ENCODE measurements around the gene UBTD2.
A peak's percentile ranks its signal among the peaks of the same experiment; 100 is the strongest.

UBTD2 gene

DNA sequence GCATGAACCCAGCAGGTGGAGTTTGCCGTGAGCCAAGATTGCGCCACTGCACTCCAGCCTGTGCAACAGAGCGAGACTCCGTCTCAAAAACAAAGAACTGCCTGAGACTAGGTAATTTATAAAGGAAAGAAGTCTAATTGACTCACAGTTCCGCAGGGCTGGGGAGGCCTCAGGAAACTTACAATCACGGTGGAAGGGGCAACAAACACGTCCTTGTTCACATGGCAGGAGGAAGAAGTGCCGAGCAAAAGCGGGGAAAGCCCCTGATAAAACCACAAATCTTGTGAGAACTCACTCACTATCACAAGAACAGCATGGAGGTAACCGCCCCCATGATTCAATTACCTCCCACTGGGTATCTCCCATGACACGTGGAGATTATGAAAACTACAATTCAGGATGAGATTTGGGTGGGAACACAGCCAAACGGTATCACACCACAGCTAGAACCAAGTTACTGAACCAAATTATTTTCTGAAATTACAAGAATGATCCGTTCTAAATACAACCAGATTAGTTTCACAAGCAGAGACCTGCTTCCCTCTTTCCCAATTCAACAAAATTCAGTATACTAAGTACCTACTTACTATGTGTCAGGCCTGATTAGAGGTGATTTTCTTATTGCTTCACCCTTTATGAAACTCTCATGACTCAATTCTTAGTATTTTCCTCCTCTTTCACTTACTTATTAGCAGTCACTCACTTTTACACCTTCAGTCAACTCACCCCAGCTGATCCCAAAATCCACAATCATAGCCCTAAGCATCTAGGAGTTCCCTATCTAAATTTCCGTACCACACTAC lies 8.4 kb downstream of the UBTD2 start:
- 82% methylated on average over 11 of the region's 14 CpGs for WGBS (ENCODE audit: insufficient coverage)
- Histone ChIP-seq H3K4me1 (ENCODE audit: control extremely low read depth in 1 of 4, control insufficient read depth in 4 of 4, insufficient read depth in 4 of 4, low read length in 3 of 4) (no peaks in the 10 kb centered on the region), H3K36me3 (ENCODE audit: control insufficient read depth in 4 of 4, insufficient read depth in 4 of 4, low read length in 3 of 4) (peaks cover 0 to 3% (median under 1%) of the 10 kb centered on the region in 4 experiments), H3K4me3 (ENCODE audit: control insufficient read depth in 1 of 7, extremely low read depth in 1 of 7, insufficient read depth in 4 of 7, low read depth in 2 of 7, low read length in 6 of 7) (no peak overlapping the region), H3K9me3 (ENCODE audit: control extremely low read depth in 1 of 5, control insufficient read depth in 4 of 5, insufficient read depth in 2 of 5, low read depth in 1 of 5, low read length in 4 of 5) (no peaks in the 10 kb centered on the region), H3K27ac (ENCODE audit: insufficient read depth in 1 of 2, low read depth in 1 of 2, low read length in 2 of 2, poor library complexity in 1 of 2, severe bottlenecking in 2 of 2) (no peak overlapping the region), H3K27me3 (replicated peaks in 2 of 5; ENCODE audit: control insufficient read depth in 4 of 5, insufficient read depth in 5 of 5, low read length in 4 of 5) (no peaks in the 10 kb centered on the region)
- ChIA-PET CTCF (no interaction called here), POLR2A (no interaction called here)
- DNase-seq: peak; percentile 15 to 73 (median 66)

GRCh38 chr5:172267943-172268342 lies 15.6 kb downstream of the UBTD2 start:
- Histone ChIP-seq H3K27me3 (replicated peaks in 2 of 5; ENCODE audit: control insufficient read depth in 4 of 5, insufficient read depth in 5 of 5, low read length in 4 of 5) (no peaks in the 10 kb centered on the region), H3K9me3 (ENCODE audit: control extremely low read depth in 1 of 5, control insufficient read depth in 4 of 5, insufficient read depth in 2 of 5, low read depth in 1 of 5, low read length in 4 of 5) (no peaks in the 10 kb centered on the region), H3K4me3 (ENCODE audit: control insufficient read depth in 1 of 7, extremely low read depth in 1 of 7, insufficient read depth in 4 of 7, low read depth in 2 of 7, low read length in 6 of 7) (no peak overlapping the region), H3K4me1 (ENCODE audit: control extremely low read depth in 1 of 4, control insufficient read depth in 4 of 4, insufficient read depth in 4 of 4, low read length in 3 of 4) (peaks cover 0 to 8% (median 7%) of the 10 kb centered on the region in 4 experiments), H3K36me3 (ENCODE audit: control insufficient read depth in 4 of 4, insufficient read depth in 4 of 4, low read length in 3 of 4) (peaks cover 0 to 4% (median under 1%) of the 10 kb centered on the region in 4 experiments), H3K27ac (ENCODE audit: insufficient read depth in 1 of 2, low read depth in 1 of 2, low read length in 2 of 2, poor library complexity in 1 of 2, severe bottlenecking in 2 of 2) (no peak overlapping the region)
- ChIA-PET CTCF (interaction anchor here (0.7 to 2.1 kb wide), 2 partner anchors 27 to 97 kb away, joined by 3 to 5 read pairs; no protein-coding TSS in a partner anchor), POLR2A (no interaction called here)
- 95% methylated on average over 4 of the region's 4 CpGs for WGBS (ENCODE audit: insufficient coverage)
- no peak for DNase-seq

DNA sequence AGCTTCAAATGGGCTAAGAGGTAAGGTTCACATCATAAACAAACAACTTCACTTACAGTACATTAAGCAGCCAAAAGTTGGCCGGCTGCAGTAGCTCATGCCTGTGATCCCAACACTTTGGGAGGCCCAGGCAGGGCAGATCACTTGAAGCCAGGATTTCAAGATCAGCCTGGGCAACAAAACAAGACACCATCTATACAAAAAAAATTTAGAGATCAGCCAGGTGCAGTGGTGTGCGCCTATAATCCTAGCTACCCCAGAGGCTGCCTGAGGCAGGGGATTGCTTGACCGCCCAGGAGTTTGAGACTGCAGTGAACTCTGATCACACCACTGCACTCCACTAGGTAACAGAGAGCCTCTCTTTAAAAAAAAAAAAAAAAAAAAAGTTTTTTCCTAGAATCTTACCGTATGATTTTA lies 16.9 kb downstream of the UBTD2 start:
- peaks cover 0 to 4% (median under 1%) of the 10 kb centered on the region in 4 experiments for H3K36me3 ChIP-seq (ENCODE audit: control insufficient read depth in 4 of 4, insufficient read depth in 4 of 4, low read length in 3 of 4)
- no peak for DNase-seq
- H3K27ac ChIP-seq (ENCODE audit: insufficient read depth in 1 of 2, low read depth in 1 of 2, low read length in 2 of 2, poor library complexity in 1 of 2, severe bottlenecking in 2 of 2): peak overlapping the region in 1 of 2 experiments; percentile 31
- H3K27me3 ChIP-seq (replicated peaks in 2 of 5; ENCODE audit: control insufficient read depth in 4 of 5, insufficient read depth in 5 of 5, low read length in 4 of 5): no peaks in the 10 kb centered on the region
- CTCF ChIA-PET: interaction anchor here (0.8 to 2.1 kb wide), 5 partner anchors 16 to 245 kb away, joined by 3 to 5 read pairs (median 3); no protein-coding TSS in a partner anchor
- no peak overlapping the region for H3K4me3 ChIP-seq (ENCODE audit: control insufficient read depth in 1 of 7, extremely low read depth in 1 of 7, insufficient read depth in 4 of 7, low read depth in 2 of 7, low read length in 6 of 7)
- H3K9me3 ChIP-seq (ENCODE audit: control extremely low read depth in 1 of 5, control insufficient read depth in 4 of 5, insufficient read depth in 2 of 5, low read depth in 1 of 5, low read length in 4 of 5): no peaks in the 10 kb centered on the region
- POLR2A ChIA-PET: no interaction called here
- peaks cover 0 to 8% (median 7%) of the 10 kb centered on the region in 4 experiments for H3K4me1 ChIP-seq (ENCODE audit: control extremely low read depth in 1 of 4, control insufficient read depth in 4 of 4, insufficient read depth in 4 of 4, low read length in 3 of 4)
- 100% methylated on average over 3 of the region's 4 CpGs for WGBS (ENCODE audit: insufficient coverage)

- Histone ChIP-seq H3K4me1 (ENCODE audit: control extremely low read depth in 1 of 4, control insufficient read depth in 4 of 4, insufficient read depth in 4 of 4, low read length in 3 of 4) (peaks cover 0 to 8% (median 7%) of the 10 kb centered on the region in 4 experiments), H3K36me3 (ENCODE audit: control insufficient read depth in 4 of 4, insufficient read depth in 4 of 4, low read length in 3 of 4) (peaks cover 0 to 4% (median under 1%) of the 10 kb centered on the region in 4 experiments), H3K4me3 (ENCODE audit: control insufficient read depth in 1 of 7, extremely low read depth in 1 of 7, insufficient read depth in 4 of 7, low read depth in 2 of 7, low read length in 6 of 7) (no peak overlapping the region), H3K9me3 (ENCODE audit: control extremely low read depth in 1 of 5, control insufficient read depth in 4 of 5, insufficient read depth in 2 of 5, low read depth in 1 of 5, low read length in 4 of 5) (no peaks in the 10 kb centered on the region), H3K27me3 (replicated peaks in 2 of 5; ENCODE audit: control insufficient read depth in 4 of 5, insufficient read depth in 5 of 5, low read length in 4 of 5) (no peaks in the 10 kb centered on the region), H3K27ac (ENCODE audit: insufficient read depth in 1 of 2, low read depth in 1 of 2, low read length in 2 of 2, poor library complexity in 1 of 2, severe bottlenecking in 2 of 2) (peak overlapping the region in 1 of 2 experiments; percentile 31)
- DNase-seq: no peak
- CTCF ChIA-PET: interaction anchor here (1.2 to 2.1 kb wide), 3 partner anchors 17 to 30 kb away, joined by 3 to 5 read pairs (median 5); no protein-coding TSS in a partner anchor
- WGBS (ENCODE audit: insufficient coverage): 96% methylated on average over 4 of the region's 10 CpGs
- POLR2A ChIA-PET: no interaction called here
These were observed 17.4 kb downstream of the UBTD2 start for GRCh38 chr5:172266071-172266675.

DNA sequence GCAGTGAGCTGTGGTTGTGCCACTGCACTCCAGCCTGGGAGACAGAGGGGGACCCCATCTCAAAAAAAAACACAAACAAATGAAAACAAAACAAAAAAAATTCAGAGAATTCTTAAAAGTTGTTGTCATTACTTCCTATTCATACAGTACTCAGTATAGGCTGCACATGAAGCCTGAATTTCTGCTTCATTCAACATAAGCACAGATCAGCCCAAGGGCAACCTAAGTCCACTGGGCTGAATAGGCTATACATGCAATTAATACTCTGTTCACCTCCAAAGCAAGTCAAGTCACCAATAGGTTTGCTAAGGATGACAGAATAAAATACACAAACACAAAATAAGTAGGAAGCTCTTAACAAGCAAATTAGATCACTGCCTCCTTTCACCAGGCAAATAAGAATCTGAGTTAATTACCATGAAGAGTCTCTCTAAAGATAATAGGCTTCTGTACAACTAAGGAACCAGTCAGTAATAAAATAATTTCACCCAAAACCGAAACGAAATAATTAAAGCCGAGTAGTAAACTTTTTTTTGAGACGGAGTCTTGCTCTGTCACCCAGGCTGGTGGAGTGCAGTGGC lies 18.7 kb downstream of the UBTD2 start:
- Histone ChIP-seq H3K36me3 (ENCODE audit: control insufficient read depth in 4 of 4, insufficient read depth in 4 of 4, low read length in 3 of 4) (peaks cover 0 to 4% (median under 1%) of the 10 kb centered on the region in 4 experiments), H3K4me3 (ENCODE audit: control insufficient read depth in 1 of 7, extremely low read depth in 1 of 7, insufficient read depth in 4 of 7, low read depth in 2 of 7, low read length in 6 of 7) (no peak overlapping the region), H3K9me3 (ENCODE audit: control extremely low read depth in 1 of 5, control insufficient read depth in 4 of 5, insufficient read depth in 2 of 5, low read depth in 1 of 5, low read length in 4 of 5) (no peaks in the 10 kb centered on the region), H3K27ac (ENCODE audit: insufficient read depth in 1 of 2, low read depth in 1 of 2, low read length in 2 of 2, poor library complexity in 1 of 2, severe bottlenecking in 2 of 2) (no peak overlapping the region), H3K27me3 (replicated peaks in 2 of 5; ENCODE audit: control insufficient read depth in 4 of 5, insufficient read depth in 5 of 5, low read length in 4 of 5) (no peaks in the 10 kb centered on the region), H3K4me1 (ENCODE audit: control extremely low read depth in 1 of 4, control insufficient read depth in 4 of 4, insufficient read depth in 4 of 4, low read length in 3 of 4) (peaks cover 0 to 8% (median 7%) of the 10 kb centered on the region in 4 experiments)
- 89% methylated on average over 4 of the region's 4 CpGs for WGBS (ENCODE audit: insufficient coverage)
- no peak for DNase-seq
- ChIA-PET POLR2A (no interaction called here), CTCF (interaction anchor here (1.2 kb wide), 1 partner anchor 29 kb away, joined by 3 read pairs; no protein-coding TSS in a partner anchor)

- H3K4me1 ChIP-seq (ENCODE audit: control extremely low read depth in 1 of 4, control insufficient read depth in 4 of 4, insufficient read depth in 4 of 4, low read length in 3 of 4): no peaks in the 10 kb centered on the region
- POLR2A ChIA-PET: no interaction called here
- whole genome bisulfite sequencing (ENCODE audit: insufficient coverage): over 99% methylated on average over 14 of the region's 23 CpGs
These were observed 28.1 kb downstream of the UBTD2 start for GRCh38 chr5:172255444-172255843.

More at GRCh38 chr5:172255444-172255843, 28.1 kb downstream of the UBTD2 start:
- Histone ChIP-seq H3K36me3 (ENCODE audit: control insufficient read depth in 4 of 4, insufficient read depth in 4 of 4, low read length in 3 of 4) (peaks cover 4 to 27% (median 16%) of the 10 kb centered on the region in 4 experiments), H3K9me3 (ENCODE audit: control extremely low read depth in 1 of 5, control insufficient read depth in 4 of 5, insufficient read depth in 2 of 5, low read depth in 1 of 5, low read length in 4 of 5) (peaks cover 4 to 46% (median 16%) of the 10 kb centered on the region in 5 experiments), H3K27me3 (replicated peaks in 2 of 5; ENCODE audit: control insufficient read depth in 4 of 5, insufficient read depth in 5 of 5, low read length in 4 of 5) (no peaks in the 10 kb centered on the region), H3K27ac (ENCODE audit: insufficient read depth in 1 of 2, low read depth in 1 of 2, low read length in 2 of 2, poor library complexity in 1 of 2, severe bottlenecking in 2 of 2) (no peak overlapping the region), H3K4me3 (ENCODE audit: control insufficient read depth in 1 of 7, extremely low read depth in 1 of 7, insufficient read depth in 4 of 7, low read depth in 2 of 7, low read length in 6 of 7) (no peak overlapping the region)
- CTCF ChIA-PET: no interaction called here
- DNase-seq: no peak

All from common myeloid progenitor, CD34-positive (primary cell).